GM12878 (cell line): ENCODE data around the gene DRAXIN. TPM values are rescaled to one million over a fixed set of nuclear protein-coding genes. Genes with fewer than 3 reads are reported as not detected.

Experiments used
- ATAC-seq: fragments of 200-7000 bp; cut with Tn5 transposase; 3 replicates; pipeline ENCODE4 v1.9.1; 2020; ENCODE audit warnings: mild to moderate bottlenecking, moderate library complexity
- BruUV-seq: library from RNA; stranded (reverse); fragments of 400-500 nt; replicated peaks from 2 replicates; lab custom pipeline; 2021; lab: Mats Ljungman, UMichigan
- CTCF ChIA-PET: fragments of 300-600 bp; sonication (Branson Sonifier 250); formaldehyde crosslinking; extraction: SDS; loops from one replicate; lab custom pipeline; 2021; ENCODE audit warnings: inconsistent platforms; lab: Yijun Ruan, JAX
- POLR2A ChIA-PET: fragments of 350-600 bp; formaldehyde crosslinking; extraction: SDS; loops from one replicate; lab custom pipeline; 2021; ENCODE audit warnings: inconsistent platforms; lab: Charles Lee
- RAD21 ChIA-PET: fragments of 300-600 bp; sonication (Branson Sonifier 250); formaldehyde crosslinking; loops from one replicate; lab custom pipeline; 2023; ENCODE audit warnings: antibody characterized with exemption; ENCODE audit not compliant: unreplicated experiment; lab: Charles Lee
- SMC1A ChIA-PET: fragments of 300-600 bp; sonication (Branson Sonifier 250); formaldehyde crosslinking; loops from one replicate; lab custom pipeline; 2023; ENCODE audit not compliant: unreplicated experiment, uncharacterized antibody; lab: Charles Lee
- DNase-seq: peaks from one replicate; pipeline ENCODE4 v3.0.0-alpha.2; 2011; ENCODE audit warnings: low read depth, low spot score
- FAIRE-seq: peaks from 3 replicates; lab custom pipeline; 2011; peaks lifted over from hg19 to GRCh38; lab: Jason Lieb, UNC
- H2AFZ ChIP-seq: 2 replicates; pipeline ENCODE4 v1.6.0; 2011; ENCODE audit warnings: low read depth, low read length, control low read depth; ENCODE audit not compliant: control insufficient read depth
- H3K27ac ChIP-seq: 2 replicates; pipeline ENCODE4 v1.5.1; 2011; ENCODE audit warnings: control low read depth; ENCODE audit not compliant: control insufficient read depth, insufficient read depth
- H3K27me3 ChIP-seq, 2 experiments: replicated peaks in 1 of 2; 2 replicates each; pipeline versions ENCODE4 v1.6.0 to v1.6.1; 2011; ENCODE audit warnings: low read length in 1 of 2; ENCODE audit not compliant: control insufficient read depth in 2 of 2, insufficient read depth in 2 of 2
- H3K36me3 ChIP-seq, 2 experiments: 2 replicates each; pipeline ENCODE4 v1.5.1; 2011; ENCODE audit warnings: low read length in 1 of 2; ENCODE audit not compliant: control insufficient read depth in 2 of 2, insufficient read depth in 2 of 2
- H3K4me1 ChIP-seq: 2 replicates; pipeline ENCODE4 v1.6.1; 2011; ENCODE audit warnings: mild to moderate bottlenecking, low read length, moderate library complexity, mixed read lengths; ENCODE audit not compliant: control insufficient read depth, insufficient read depth
- H3K4me2 ChIP-seq: 2 replicates; pipeline ENCODE4 v1.6.0; 2011; ENCODE audit warnings: control low read depth; ENCODE audit not compliant: control insufficient read depth, insufficient read depth
- H3K4me3 ChIP-seq: fragments of 200-600 bp; sonication (generic); 2 replicates; pipeline ENCODE4 v1.5.1; 2016
- H3K79me2 ChIP-seq: 2 replicates; pipeline ENCODE4 v1.6.0; 2011; ENCODE audit warnings: low read length; ENCODE audit not compliant: control insufficient read depth, insufficient read depth
- H3K9ac ChIP-seq: 2 replicates; pipeline ENCODE4 v1.8.0; 2011; ENCODE audit warnings: low read length, control low read depth, mixed read lengths; ENCODE audit not compliant: control insufficient read depth, insufficient read depth
- H3K9me3 ChIP-seq: replicated peaks from 3 replicates; pipeline ENCODE4 v1.5.1; 2011; ENCODE audit warnings: mild to moderate bottlenecking, low read length; ENCODE audit not compliant: control insufficient read depth, insufficient read depth
- H4K20me1 ChIP-seq: 2 replicates; pipeline ENCODE4 v1.6.0; 2011; ENCODE audit not compliant: control insufficient read depth, insufficient read depth
- ATF7 ChIP-seq: fragments of 450-650 bp; IDR thresholded peaks from 2 replicates; pipeline ENCODE4 v1.6.1; 2016; ENCODE audit warnings: low read depth, mild to moderate bottlenecking
- BACH1 ChIP-seq: fragments of 450-650 bp; IDR thresholded peaks from 2 replicates; pipeline ENCODE4 v1.6.1; 2017; ENCODE audit warnings: mild to moderate bottlenecking, borderline replicate concordance
- BMI1 ChIP-seq: fragments of 450-650 bp; IDR thresholded peaks from 2 replicates; pipeline ENCODE4 v1.6.1; 2016; ENCODE audit warnings: mild to moderate bottlenecking, moderate library complexity, borderline replicate concordance
- CBX3 ChIP-seq: fragments of 200-600 bp; sonication (generic); IDR thresholded peaks from 2 replicates; pipeline ENCODE4 v1.6.1; 2016; ENCODE audit warnings: low read depth, borderline replicate concordance
- CEBPB ChIP-seq, 2 experiments: fragments of 150-350 bp in 1 of 2; IDR thresholded peaks; 2 replicates each; pipeline ENCODE4 v1.6.1; 2012 to 2014; ENCODE audit warnings: low read depth in 2 of 2, low read length in 2 of 2, borderline replicate concordance in 1 of 2, inconsistent platforms in 1 of 2
- CTCF ChIP-seq, 3 experiments: IDR thresholded peaks in 2 of 3; conservative IDR thresholded peaks in 1 of 3; 2 replicates each; pipeline ENCODE4 v1.5.1; 2011; ENCODE audit warnings: low read depth in 3 of 3, low read length in 3 of 3, mild to moderate bottlenecking in 3 of 3, control low read depth in 2 of 3, moderate library complexity in 2 of 3, inconsistent platforms in 1 of 3, mixed read lengths in 1 of 3; ENCODE audit not compliant: control insufficient read depth in 2 of 3, insufficient read depth in 1 of 3; ENCODE audit errors: extremely low read depth in 1 of 3
- ETV6 ChIP-seq, 2 experiments: fragments of 450-650 bp in 1 of 2; IDR thresholded peaks in 1 of 2; conservative IDR thresholded peaks in 1 of 2; 2 replicates each; pipeline ENCODE4 v1.6.1; 2014; ENCODE audit warnings: antibody characterized with exemption in 1 of 2, borderline replicate concordance in 1 of 2, low read depth in 1 of 2, mild to moderate bottlenecking in 1 of 2, moderate library complexity in 1 of 2
- GABPA ChIP-seq: IDR thresholded peaks from 2 replicates; pipeline ENCODE4 v1.6.1; 2014; ENCODE audit warnings: antibody characterized with exemption, low read depth, mild to moderate bottlenecking, inconsistent platforms
- NRF1 ChIP-seq: conservative IDR thresholded peaks from 2 replicates; pipeline ENCODE4 v1.6.1; 2011; ENCODE audit warnings: mild to moderate bottlenecking, low read depth, low read length, improper control_type of control experiment
- PAX5 ChIP-seq: IDR thresholded peaks from 2 replicates; pipeline ENCODE4 v1.6.1; 2011; ENCODE audit warnings: low read depth, low read length, borderline replicate concordance
- PAX8 ChIP-seq: fragments of 450-650 bp; IDR thresholded peaks from 2 replicates; pipeline ENCODE4 v1.6.1; 2017; ENCODE audit warnings: mild to moderate bottlenecking, moderate library complexity
- SIN3A ChIP-seq: IDR thresholded peaks from 2 replicates; pipeline ENCODE4 v1.6.1; 2012; ENCODE audit warnings: low read depth, low read length, improper control_type of control experiment
- SMARCA5 ChIP-seq: fragments of 450-650 bp; IDR thresholded peaks from 2 replicates; pipeline ENCODE4 v1.6.1; 2017; ENCODE audit warnings: mild to moderate bottlenecking
- STAT1 ChIP-seq: fragments of 450-650 bp; conservative IDR thresholded peaks from 2 replicates; pipeline ENCODE4 v1.6.1; 2014; ENCODE audit warnings: antibody characterized with exemption, mild to moderate bottlenecking
- TAF1 ChIP-seq: IDR thresholded peaks from 2 replicates; pipeline ENCODE4 v1.6.1; 2011; ENCODE audit warnings: mild to moderate bottlenecking, low read depth, low read length, borderline replicate concordance
- ZNF24 ChIP-seq: fragments of 450-650 bp; IDR thresholded peaks from 2 replicates; pipeline ENCODE4 v1.6.1; 2017; ENCODE audit warnings: antibody characterized with exemption, mild to moderate bottlenecking
- WGBS: methylation state at CpG from one replicate; pipeline ENCODE4 v1.1.6; 2016; ENCODE audit warnings: low lambda C conversion rate; ENCODE audit not compliant: insufficient replicate concordance, insufficient coverage; ENCODE audit errors: missing lambda C conversion rate; 5-methylcytosine and 5-hydroxymethylcytosine counted together
- in situ Hi-C: fragments of 300-500 bp; cut with MboI; formaldehyde crosslinking; loops from 9 replicates; pipeline ENCODE4 v1.14.3; 2018; ENCODE audit warnings: mixed read lengths
- intact Hi-C: fragments of 100-400 bp; cut with micrococcal nuclease; formaldehyde crosslinking; loops from one replicate; pipeline ENCODE4 v1.14.2; 2022; ENCODE audit not compliant: unreplicated experiment
- polyA plus RNA-seq, 11 experiments: library from polyadenylated mRNA; depleted of rRNA in 4 of 11; unstranded in 6 of 11; stranded (reverse) in 5 of 11; fragments of >200 nt; fragmentation: Nextera tagmentation in 4 of 11; fragmentation: Illumina TruSeq in 1 of 11; extraction: Ambion mirVana in 4 of 11; extraction: Trizol in 1 of 11; gene quantifications; 1 replicate in 1 of 11; 2 replicates in 10 of 11; pipeline versions ENCODE4 v1.2.1 to v1.2.3, GENCODE V29; 2011 to 2016; ENCODE audit warnings: inconsistent platforms in 2 of 11, missing spikeins in 2 of 11, low read depth in 1 of 11
- total RNA-seq, 4 experiments: library from RNA; depleted of rRNA in 3 of 4; stranded (reverse); fragments of >200 nt in 3 of 4; fragmentation: Illumina TruSeq in 1 of 4; extraction: Trizol in 1 of 4; gene quantifications; 2 replicates each; pipeline versions ENCODE4 v1.2.1 to v1.2.3, GENCODE V29; 2013 to 2021

The DRAXIN gene
- total and polyA plus RNA-seq, 10 of the 15 experiments (the other 5 are each of a cell fraction or from before 2014, with no cell fraction given): 0.01 to 0.05 (median 0.03) TPM; not detected in 3

- H3K36me3 ChIP-seq: no peaks in the 10 kb centered on the region
- no peak for FAIRE-seq
- H3K4me3 ChIP-seq: no peak overlapping the region
- TF ChIP-seq GABPA (no peak), BMI1 (no peak), SMARCA5 (no peak), PAX5 (no peak), CTCF (IDR thresholded peaks at IDR 0.05 in 2 of 3, conservative IDR thresholded peaks at IDR 0.05 in 1 of 3; ENCODE audit: control insufficient read depth in 2 of 3, extremely low read depth in 1 of 3, insufficient read depth in 1 of 3, low read depth in 3 of 3, low read length in 3 of 3) (no peak), BACH1 (no peak), NRF1 (no peak), SIN3A (no peak), ETV6 (conservative IDR thresholded peaks at IDR 0.05 in 1 of 2, IDR thresholded peaks at IDR 0.05 in 1 of 2; ENCODE audit: borderline replicate concordance in 1 of 2, low read depth in 1 of 2) (no peak), CEBPB (IDR thresholded peaks at IDR 0.05; ENCODE audit: borderline replicate concordance in 1 of 2, low read depth in 2 of 2, low read length in 2 of 2) (no peak), ZNF24 (no peak), ATF7 (no peak), STAT1 (no peak), PAX8 (no peak), TAF1 (no peak), CBX3 (no peak)
- in situ Hi-C loops (no loop called here), intact Hi-C loops (no loop called here)
- RAD21 ChIA-PET: interaction anchor here (3.1 kb wide), 1 partner anchor 72 kb away, joined by 25 read pairs; no protein-coding TSS in a partner anchor
- DNase-seq: no peak
- H3K9ac ChIP-seq: no peak overlapping the region
- WGBS: 19% methylated on average over 4 of the region's 4 CpGs
- H4K20me1 ChIP-seq: no peaks in the 10 kb centered on the region
- H3K27me3 ChIP-seq: no peaks in the 10 kb centered on the region
- no peak for ATAC-seq
- no peaks in the 10 kb centered on the region for H3K9me3 ChIP-seq
- POLR2A ChIA-PET: no interaction called here
- CTCF ChIA-PET: interaction anchor here (0.7 to 3.9 kb wide), 4 partner anchors 28 to 136 kb away, joined by 3 to 36 read pairs (median 19); partner anchors contain the start of gene FBXO6
- H3K4me2 ChIP-seq: no peak overlapping the region
- H3K79me2 ChIP-seq: no peaks in the 10 kb centered on the region
- H2AFZ ChIP-seq: no peak overlapping the region
- H3K27ac ChIP-seq: no peak overlapping the region
- no TSS peak for BruUV-seq
- H3K4me1 ChIP-seq: peaks cover 5% of the 10 kb centered on the region; the same call in 1 of the 2 replicates
- SMC1A ChIA-PET: interaction anchor here (1.3 to 2.2 kb wide), 4 partner anchors 16 to 71 kb away, joined by 3 to 8 read pairs (median 4); partner anchors contain the start of gene FBXO6
These were observed 29.8 kb downstream of the DRAXIN start for GRCh38 chr1:11721311-11721710.
